ENCODE measurements around the gene PSMB3.

PSMB3 gene

GRCh38 chr17:38719943-38720641 lies 32.4 kb upstream of the PSMB3 start:
- TF ChIP-seq FOXM1 (IDR thresholded peaks at IDR 0.05; ENCODE audit: borderline replicate concordance, low read depth) = no peak
- no peak for TF ChIP-seq RAD21 (IDR thresholded peaks at IDR 0.05; ENCODE audit: low read depth)
- peak; percentile 59 for TF ChIP-seq MAX (IDR thresholded peaks at IDR 0.05)

- no peak for TF ChIP-seq MAX (IDR thresholded peaks at IDR 0.05)
Observed at GRCh38 chr17:38720941-38721340, 31.6 kb upstream of the PSMB3 start.

GRCh38 chr17:38721802-38722201 lies 30.7 kb upstream of the PSMB3 start:
- TF ChIP-seq TCF12 (IDR thresholded peaks at IDR 0.05; ENCODE audit: low read depth) (no peak), CREB1 (IDR thresholded peaks at IDR 0.05; ENCODE audit: low read depth) (no peak), ZBTB7A (IDR thresholded peaks at IDR 0.05; ENCODE audit: low read depth) (no peak), YY1 (IDR thresholded peaks at IDR 0.05; ENCODE audit: low read depth) (no peak), TAF1 (IDR thresholded peaks at IDR 0.05; ENCODE audit: low read depth) (no peak), RAD21 (IDR thresholded peaks at IDR 0.05; ENCODE audit: low read depth) (no peak), MAX (IDR thresholded peaks at IDR 0.05) (no peak), CEBPB (IDR thresholded peaks at IDR 0.05) (no peak), EP300 (IDR thresholded peaks at IDR 0.05; ENCODE audit: borderline replicate concordance) (no peak), USF1 (IDR thresholded peaks at IDR 0.05) (no peak), NFIC (IDR thresholded peaks at IDR 0.05) (no peak)

GRCh38 chr17:38724337-38724988 lies 28.1 kb upstream of the PSMB3 start:
- TF ChIP-seq NFIC (IDR thresholded peaks at IDR 0.05) = no peak
- TF ChIP-seq REST (IDR thresholded peaks at IDR 0.05; ENCODE audit: low read depth) = no peak
- TF ChIP-seq CREB1 (IDR thresholded peaks at IDR 0.05; ENCODE audit: low read depth) = no peak
- no peak for TF ChIP-seq EP300 (IDR thresholded peaks at IDR 0.05; ENCODE audit: borderline replicate concordance)
- no peak for TF ChIP-seq TCF12 (IDR thresholded peaks at IDR 0.05; ENCODE audit: low read depth)
- no peak for TF ChIP-seq ZBTB7A (IDR thresholded peaks at IDR 0.05; ENCODE audit: low read depth)
- TF ChIP-seq TEAD4 (IDR thresholded peaks at IDR 0.05) = no peak
- TF ChIP-seq YY1 (IDR thresholded peaks at IDR 0.05; ENCODE audit: low read depth) = no peak
- no peak for TF ChIP-seq USF1 (IDR thresholded peaks at IDR 0.05)
- no peak for TF ChIP-seq MAX (IDR thresholded peaks at IDR 0.05)
- TF ChIP-seq EGR1 (IDR thresholded peaks at IDR 0.05) = no peak
- TF ChIP-seq TAF1 (IDR thresholded peaks at IDR 0.05; ENCODE audit: low read depth) = no peak
- no peak for TF ChIP-seq FOXM1 (IDR thresholded peaks at IDR 0.05; ENCODE audit: borderline replicate concordance, low read depth)
- no peak for TF ChIP-seq CEBPB (IDR thresholded peaks at IDR 0.05)
- no peak for TF ChIP-seq RAD21 (IDR thresholded peaks at IDR 0.05; ENCODE audit: low read depth)

GRCh38 chr17:38725066-38725465 lies 27.5 kb upstream of the PSMB3 start:
- TF ChIP-seq CEBPB (IDR thresholded peaks at IDR 0.05) (no peak), TEAD4 (IDR thresholded peaks at IDR 0.05) (no peak), NFIC (IDR thresholded peaks at IDR 0.05) (no peak), REST (IDR thresholded peaks at IDR 0.05; ENCODE audit: low read depth) (no peak), RAD21 (IDR thresholded peaks at IDR 0.05; ENCODE audit: low read depth) (no peak), ZBTB7A (IDR thresholded peaks at IDR 0.05; ENCODE audit: low read depth) (no peak), EGR1 (IDR thresholded peaks at IDR 0.05) (no peak), USF1 (IDR thresholded peaks at IDR 0.05) (no peak), MAX (IDR thresholded peaks at IDR 0.05) (no peak), YY1 (IDR thresholded peaks at IDR 0.05; ENCODE audit: low read depth) (no peak), CREB1 (IDR thresholded peaks at IDR 0.05; ENCODE audit: low read depth) (no peak), FOXM1 (IDR thresholded peaks at IDR 0.05; ENCODE audit: borderline replicate concordance, low read depth) (no peak), TAF1 (IDR thresholded peaks at IDR 0.05; ENCODE audit: low read depth) (no peak), TCF12 (IDR thresholded peaks at IDR 0.05; ENCODE audit: low read depth) (no peak)
